ENCODE measurements around the gene IRF5.

- TF ChIP-seq REST (IDR thresholded peaks at IDR 0.05; ENCODE audit: low read depth, low read length) (no peak), MTA3 (IDR thresholded peaks at IDR 0.05; ENCODE audit: borderline replicate concordance, low read length) (no peak), JUNB (IDR thresholded peaks at IDR 0.05) (no peak), SREBF2 (IDR thresholded peaks at IDR 0.05; ENCODE audit: low read length) (no peak), CBX5 (IDR thresholded peaks at IDR 0.05; ENCODE audit: low read depth) (no peak), POLR2AphosphoS5 (IDR thresholded peaks at IDR 0.05; ENCODE audit: low read length) (no peak), BRCA1 (IDR thresholded peaks at IDR 0.05; ENCODE audit: low read depth, low read length) (no peak), MAX (IDR thresholded peaks at IDR 0.05; ENCODE audit: low read depth, low read length) (no peak), ATF7 (IDR thresholded peaks at IDR 0.05; ENCODE audit: low read depth) (no peak), PML (IDR thresholded peaks at IDR 0.05; ENCODE audit: low read length) (no peak), FOXM1 (IDR thresholded peaks at IDR 0.05; ENCODE audit: low read depth, low read length) (no peak), POLR2A (IDR thresholded peaks at IDR 0.05; ENCODE audit: low read depth, low read length) (no peak), HDGF (IDR thresholded peaks at IDR 0.05) (no peak)
- TF ChIP-seq, protein P1, sequence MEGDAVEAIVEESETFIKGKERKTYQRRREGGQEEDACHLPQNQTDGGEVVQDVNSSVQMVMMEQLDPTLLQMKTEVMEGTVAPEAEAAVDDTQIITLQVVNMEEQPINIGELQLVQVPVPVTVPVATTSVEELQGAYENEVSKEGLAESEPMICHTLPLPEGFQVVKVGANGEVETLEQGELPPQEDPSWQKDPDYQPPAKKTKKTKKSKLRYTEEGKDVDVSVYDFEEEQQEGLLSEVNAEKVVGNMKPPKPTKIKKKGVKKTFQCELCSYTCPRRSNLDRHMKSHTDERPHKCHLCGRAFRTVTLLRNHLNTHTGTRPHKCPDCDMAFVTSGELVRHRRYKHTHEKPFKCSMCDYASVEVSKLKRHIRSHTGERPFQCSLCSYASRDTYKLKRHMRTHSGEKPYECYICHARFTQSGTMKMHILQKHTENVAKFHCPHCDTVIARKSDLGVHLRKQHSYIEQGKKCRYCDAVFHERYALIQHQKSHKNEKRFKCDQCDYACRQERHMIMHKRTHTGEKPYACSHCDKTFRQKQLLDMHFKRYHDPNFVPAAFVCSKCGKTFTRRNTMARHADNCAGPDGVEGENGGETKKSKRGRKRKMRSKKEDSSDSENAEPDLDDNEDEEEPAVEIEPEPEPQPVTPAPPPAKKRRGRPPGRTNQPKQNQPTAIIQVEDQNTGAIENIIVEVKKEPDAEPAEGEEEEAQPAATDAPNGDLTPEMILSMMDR (IDR thresholded peaks at IDR 0.05 in 2 of 3, conservative IDR thresholded peaks at IDR 0.05 in 1 of 3; ENCODE audit: control insufficient read depth in 2 of 3, extremely low read depth in 1 of 3, insufficient read depth in 1 of 3, low read depth in 3 of 3, low read length in 3 of 3), result no peak
Measured at GRCh38 chr7:128920913-128921582, 16.7 kb upstream of the IRF5 start.
